ENCODE data around the gene C5AR2. TPM values are rescaled to one million over a fixed set of nuclear protein-coding genes. Genes with fewer than 3 reads are reported as not detected.
"Not testable (repeated sequence)": the region's sequence is repeated elsewhere in the genome, so short reads cannot be mapped to it uniquely, and the experiment has no call there.

Gene C5AR2
- polyA plus RNA-seq, 1 donor (not counting 4 experiments of a cell fraction or from before 2014, with no cell fraction given), result not detected

DNA sequence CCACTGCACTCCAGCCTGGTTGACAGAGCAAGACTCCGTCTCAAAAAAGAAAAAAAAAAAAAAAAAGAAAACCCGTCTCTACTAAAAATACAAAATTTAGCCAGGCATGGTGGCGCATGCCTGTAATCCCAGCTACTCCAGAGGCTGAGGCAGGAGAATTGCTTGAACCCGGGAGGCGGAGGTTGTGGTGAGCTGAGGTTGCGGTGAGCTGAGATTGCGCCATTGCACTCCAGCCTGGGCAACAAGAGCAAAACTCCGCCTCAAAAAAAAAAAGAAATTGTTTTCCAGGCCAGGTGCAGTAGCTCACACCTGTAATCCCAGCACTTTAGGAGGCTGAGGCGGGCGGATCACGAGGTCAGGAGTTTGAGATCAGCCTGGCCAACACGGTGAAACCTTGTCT is 54.6 kb downstream of the C5AR2 start:
- H3K9me3 ChIP-seq (ENCODE audit: control insufficient read depth, low read depth, low read length); FAIRE-seq; H2AFZ ChIP-seq (ENCODE audit: control insufficient read depth, low read length); H3K27ac ChIP-seq (ENCODE audit: control insufficient read depth, insufficient read depth, low read length); H3K4me1 ChIP-seq (ENCODE audit: control insufficient read depth, extremely low read depth, insufficient read depth, low read length); H3K27me3 ChIP-seq (ENCODE audit: control insufficient read depth, extremely low read depth, insufficient read depth, low read length); H3K36me3 ChIP-seq (ENCODE audit: control insufficient read depth in 2 of 2, extremely low read depth in 1 of 2, insufficient read depth in 2 of 2, low read length in 2 of 2); DNase-seq (ENCODE audit: low read depth, low spot score); H3K9me1 ChIP-seq (ENCODE audit: control insufficient read depth, extremely low read depth, insufficient read depth, low read length); H3K79me2 ChIP-seq (ENCODE audit: control insufficient read depth, insufficient read depth, low read length); dilution Hi-C loops (cut with MboI; ENCODE audit: extremely low pct_ligation_motif_present, low sequenced_read_pairs); H3K4me2 ChIP-seq (ENCODE audit: control insufficient read depth, extremely low read depth, insufficient read depth, low read depth, low read length); H3K9ac ChIP-seq (ENCODE audit: control insufficient read depth, extremely low read depth, insufficient read depth, low read length); H3K4me3 ChIP-seq (ENCODE audit: control insufficient read depth in 2 of 3, extremely low read depth in 1 of 3, insufficient read depth in 2 of 3, low read depth in 1 of 3, low read length in 3 of 3); H4K20me1 ChIP-seq (ENCODE audit: control insufficient read depth, extremely low read depth, insufficient read depth, low read length): not testable (repeated sequence)

GRCh38 chr19:47387623-47388022 is 55.6 kb downstream of the C5AR2 start:
- H3K79me2 ChIP-seq (ENCODE audit: control insufficient read depth, insufficient read depth, low read length); H4K20me1 ChIP-seq (ENCODE audit: control insufficient read depth, extremely low read depth, insufficient read depth, low read length); DNase-seq (ENCODE audit: low read depth, low spot score); FAIRE-seq; H3K9me3 ChIP-seq (ENCODE audit: control insufficient read depth, low read depth, low read length); H3K36me3 ChIP-seq (ENCODE audit: control insufficient read depth in 2 of 2, extremely low read depth in 1 of 2, insufficient read depth in 2 of 2, low read length in 2 of 2); H3K9me1 ChIP-seq (ENCODE audit: control insufficient read depth, extremely low read depth, insufficient read depth, low read length); H3K4me1 ChIP-seq (ENCODE audit: control insufficient read depth, extremely low read depth, insufficient read depth, low read length); H3K27me3 ChIP-seq (ENCODE audit: control insufficient read depth, extremely low read depth, insufficient read depth, low read length); H3K4me2 ChIP-seq (ENCODE audit: control insufficient read depth, extremely low read depth, insufficient read depth, low read depth, low read length); H2AFZ ChIP-seq (ENCODE audit: control insufficient read depth, low read length); H3K27ac ChIP-seq (ENCODE audit: control insufficient read depth, insufficient read depth, low read length); H3K4me3 ChIP-seq (ENCODE audit: control insufficient read depth in 2 of 3, extremely low read depth in 1 of 3, insufficient read depth in 2 of 3, low read depth in 1 of 3, low read length in 3 of 3); dilution Hi-C loops (cut with MboI; ENCODE audit: extremely low pct_ligation_motif_present, low sequenced_read_pairs); H3K9ac ChIP-seq (ENCODE audit: control insufficient read depth, extremely low read depth, insufficient read depth, low read length): not testable (repeated sequence)

DNA sequence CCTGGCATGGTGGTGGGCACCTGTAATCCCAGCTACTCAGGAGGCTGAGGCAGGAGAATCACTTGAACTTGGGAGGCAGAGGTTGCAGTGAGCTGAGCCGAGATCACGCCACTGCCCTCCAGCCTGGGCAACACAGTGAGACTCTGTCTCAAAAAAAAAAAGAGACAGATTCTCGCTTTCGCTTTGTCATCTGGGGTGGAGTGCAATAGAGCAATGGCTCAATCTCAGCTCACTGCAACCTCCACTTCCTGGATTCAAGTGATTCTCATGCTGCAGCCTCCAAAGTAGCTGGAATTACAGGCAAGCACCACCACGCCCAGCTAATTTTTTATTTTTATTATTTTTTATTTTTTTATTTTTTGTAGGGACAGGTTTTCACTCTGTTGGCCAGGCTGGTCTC is 56.7 kb downstream of the C5AR2 start:
- H3K9me3 ChIP-seq (ENCODE audit: control insufficient read depth, low read depth, low read length); H3K4me2 ChIP-seq (ENCODE audit: control insufficient read depth, extremely low read depth, insufficient read depth, low read depth, low read length); H3K27me3 ChIP-seq (ENCODE audit: control insufficient read depth, extremely low read depth, insufficient read depth, low read length); FAIRE-seq; H3K9me1 ChIP-seq (ENCODE audit: control insufficient read depth, extremely low read depth, insufficient read depth, low read length); DNase-seq (ENCODE audit: low read depth, low spot score); H2AFZ ChIP-seq (ENCODE audit: control insufficient read depth, low read length); H4K20me1 ChIP-seq (ENCODE audit: control insufficient read depth, extremely low read depth, insufficient read depth, low read length); H3K27ac ChIP-seq (ENCODE audit: control insufficient read depth, insufficient read depth, low read length); H3K4me3 ChIP-seq (ENCODE audit: control insufficient read depth in 2 of 3, extremely low read depth in 1 of 3, insufficient read depth in 2 of 3, low read depth in 1 of 3, low read length in 3 of 3); H3K4me1 ChIP-seq (ENCODE audit: control insufficient read depth, extremely low read depth, insufficient read depth, low read length); dilution Hi-C loops (cut with MboI; ENCODE audit: extremely low pct_ligation_motif_present, low sequenced_read_pairs); H3K79me2 ChIP-seq (ENCODE audit: control insufficient read depth, insufficient read depth, low read length); H3K36me3 ChIP-seq (ENCODE audit: control insufficient read depth in 2 of 2, extremely low read depth in 1 of 2, insufficient read depth in 2 of 2, low read length in 2 of 2); H3K9ac ChIP-seq (ENCODE audit: control insufficient read depth, extremely low read depth, insufficient read depth, low read length): not testable (repeated sequence)

All from keratinocyte (primary cell).